Liver (tissue), 9 donors: ENCODE measurements around the gene NFIA. TPM values are rescaled to one million over a fixed set of nuclear protein-coding genes. Genes with fewer than 3 reads are reported as not detected.

Experiments
- DNase-seq: peaks from one replicate; pipeline ENCODE4 v3.0.0-alpha.2; 2017; ENCODE audit warnings: low spot score
- H3K27ac ChIP-seq, 2 donors: one replicate each; pipeline ENCODE4 v1.7.0; 2013; ENCODE audit warnings: inconsistent platforms in 2 of 2, low read length in 2 of 2, control low read depth in 1 of 2, low read depth in 1 of 2, mild to moderate bottlenecking in 1 of 2
- H3K27me3 ChIP-seq, 4 donors: one replicate each; pipeline versions ENCODE4 v1.6.1 to v1.7.0; 2013; ENCODE audit warnings: low read length in 3 of 4, inconsistent platforms in 1 of 4, mild to moderate bottlenecking in 1 of 4, moderate library complexity in 1 of 4; ENCODE audit not compliant: control insufficient read depth in 4 of 4, insufficient read depth in 4 of 4
- H3K36me3 ChIP-seq, 4 donors: one replicate each; pipeline versions ENCODE4 v1.6.1 to v1.7.0; 2013; ENCODE audit warnings: low read length in 3 of 4, mild to moderate bottlenecking in 3 of 4, low read depth in 1 of 4, moderate library complexity in 1 of 4; ENCODE audit not compliant: control insufficient read depth in 4 of 4, insufficient read depth in 3 of 4
- H3K4me1 ChIP-seq, 4 donors: one replicate each; pipeline versions ENCODE4 v1.6.1 to v1.7.0; 2013; ENCODE audit warnings: low read length in 3 of 4, mild to moderate bottlenecking in 3 of 4, moderate library complexity in 1 of 4; ENCODE audit not compliant: control insufficient read depth in 4 of 4, insufficient read depth in 4 of 4
- H3K4me3 ChIP-seq, 3 donors: one replicate each; pipeline versions ENCODE4 v1.6.1 to v1.7.0; 2013; ENCODE audit warnings: low read length in 3 of 3, control low read depth in 1 of 3, low read depth in 1 of 3, mild to moderate bottlenecking in 1 of 3
- H3K9ac ChIP-seq, 2 donors: one replicate each; pipeline ENCODE4 v1.7.0; 2013; ENCODE audit warnings: low read length in 2 of 2, mild to moderate bottlenecking in 2 of 2, moderate library complexity in 2 of 2, control low read depth in 1 of 2, low read depth in 1 of 2
- H3K9me3 ChIP-seq, 4 donors: one replicate each; pipeline versions ENCODE4 v1.6.1 to v1.7.0; 2013; ENCODE audit warnings: low read length in 3 of 4; ENCODE audit not compliant: control insufficient read depth in 4 of 4
- ATF3 ChIP-seq: IDR thresholded peaks from 2 replicates; pipeline ENCODE4 v1.6.1; 2016; ENCODE audit warnings: antibody characterized with exemption
- EGR1 ChIP-seq, 2 donors: IDR thresholded peaks; 2 replicates each; pipeline ENCODE4 v1.6.1; 2016 to 2018; ENCODE audit warnings: antibody characterized with exemption in 2 of 2, low read depth in 2 of 2
- FOXA1 ChIP-seq: IDR thresholded peaks from 2 replicates; pipeline ENCODE4 v1.6.1; 2016; ENCODE audit warnings: antibody characterized with exemption
- FOXA2 ChIP-seq: IDR thresholded peaks from 2 replicates; pipeline ENCODE4 v1.6.1; 2016; ENCODE audit warnings: antibody characterized with exemption
- GABPA ChIP-seq, 2 donors: IDR thresholded peaks in 1 of 2; conservative IDR thresholded peaks in 1 of 2; 2 replicates each; pipeline ENCODE4 v1.6.1; 2016; ENCODE audit warnings: antibody characterized with exemption in 2 of 2, mild to moderate bottlenecking in 1 of 2, moderate library complexity in 1 of 2
- HNF4A ChIP-seq, 2 donors: conservative IDR thresholded peaks; 2 replicates each; pipeline ENCODE4 v1.6.1; 2016; ENCODE audit warnings: antibody characterized with exemption in 2 of 2, mild to moderate bottlenecking in 2 of 2
- HNF4G ChIP-seq: IDR thresholded peaks from 2 replicates; pipeline ENCODE4 v1.6.1; 2016; ENCODE audit warnings: antibody characterized with exemption
- JUND ChIP-seq, 2 donors: IDR thresholded peaks; 2 replicates each; pipeline ENCODE4 v1.6.1; 2016; ENCODE audit warnings: antibody characterized with exemption in 2 of 2
- NR2F2 ChIP-seq: IDR thresholded peaks from 2 replicates; pipeline ENCODE4 v1.6.1; 2016; ENCODE audit warnings: antibody characterized with exemption
- RAD21 ChIP-seq, 2 donors: IDR thresholded peaks; 2 replicates each; pipeline ENCODE4 v1.6.1; 2016; ENCODE audit warnings: antibody characterized with exemption in 2 of 2, mild to moderate bottlenecking in 2 of 2
- REST ChIP-seq: IDR thresholded peaks from 2 replicates; pipeline ENCODE4 v1.6.1; 2016; ENCODE audit warnings: antibody characterized with exemption, mild to moderate bottlenecking
- RXRA ChIP-seq, 2 donors: IDR thresholded peaks; 2 replicates each; pipeline ENCODE4 v1.6.1; 2017 to 2018; ENCODE audit warnings: antibody characterized with exemption in 2 of 2, mild to moderate bottlenecking in 1 of 2
- SP1 ChIP-seq: IDR thresholded peaks from 2 replicates; pipeline ENCODE4 v1.6.1; 2018; ENCODE audit warnings: antibody characterized with exemption, mild to moderate bottlenecking
- TAF1 ChIP-seq: conservative IDR thresholded peaks from 2 replicates; pipeline ENCODE4 v1.6.1; 2016; ENCODE audit warnings: antibody characterized with exemption, mild to moderate bottlenecking
- YY1 ChIP-seq: IDR thresholded peaks from 2 replicates; pipeline ENCODE4 v1.6.1; 2016; ENCODE audit warnings: antibody characterized with exemption, mild to moderate bottlenecking
- ZBTB33 ChIP-seq: IDR thresholded peaks from 2 replicates; pipeline ENCODE4 v1.6.1; 2016; ENCODE audit warnings: antibody characterized with exemption
- WGBS: extraction: QIAGEN DNeasy Blood & Tissue Kit; methylation state at CpG from one replicate; pipeline ENCODE4 v1.1.7; 2013; 5-methylcytosine and 5-hydroxymethylcytosine counted together
- polyA plus RNA-seq, 2 donors: library from polyadenylated mRNA; stranded (reverse) in 1 of 2; unstranded in 1 of 2; fragments of 200-250 nt in 1 of 2; fragments of >200 nt in 1 of 2; fragmentation: Nextera tagmentation in 1 of 2; extraction: Ambion mirVana in 1 of 2; gene quantifications; one replicate each; pipeline versions ENCODE4 v1.2.1 to v1.2.3, GENCODE V29; 2013 to 2015
- total RNA-seq, 2 donors: library from RNA; depleted of rRNA; stranded (reverse); fragments of >200 nt; gene quantifications; one replicate each; pipeline ENCODE4 v1.2.3, GENCODE V29; 2014
- TF ChIP-seq, protein P1 (sequence below): IDR thresholded peaks from 2 replicates; pipeline ENCODE4 v1.6.1; 2016; ENCODE audit warnings: antibody characterized with exemption
- TF ChIP-seq, protein P2 (sequence below): fragments of 150-350 bp; IDR thresholded peaks from 2 replicates; pipeline ENCODE4 v1.5.1; 2017; ENCODE audit warnings: improper control_type of control experiment, low read depth, low read length; ENCODE audit not compliant: missing input control
- donor health status: healthy.
- donor health status: healthy.
- donor health status: healthy.
- donor health status: healthy.
- donor health status: healthy.

The NFIA gene
- total and polyA plus RNA-seq, 4 donors, result 6.8 to 53.7 (median 22.2) TPM

GRCh38 chr1:61204528-61204927 is 122.2 kb downstream of the NFIA start:
- WGBS, result 97% methylated on average over 1 of the region's 1 CpG
- Histone ChIP-seq H3K4me3 (no peak overlapping the region), H3K9ac (no peak overlapping the region)

DNA sequence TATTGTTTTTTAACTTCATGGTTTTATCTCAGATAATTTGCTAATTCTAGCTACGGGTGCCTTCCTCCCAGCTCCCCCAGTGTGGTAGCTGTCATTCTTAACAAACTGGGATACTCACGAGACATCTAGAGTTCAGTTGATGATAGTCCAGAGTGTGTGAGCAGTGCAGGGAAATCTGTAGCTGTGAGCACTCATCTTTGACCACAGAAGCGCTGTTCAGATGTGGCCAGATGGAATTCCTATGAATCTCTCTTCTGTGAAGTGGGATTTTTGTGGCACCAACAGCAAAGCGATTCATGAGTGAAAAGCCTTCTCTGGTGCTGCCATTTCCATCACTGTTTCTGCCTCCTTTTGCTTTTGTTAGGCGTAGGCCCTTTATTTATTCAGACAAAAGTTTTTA is 125.1 kb downstream of the NFIA start:
- DNase-seq, result no peak
- no peaks in the 10 kb centered on the region for H3K9me3 ChIP-seq
- H3K4me1 ChIP-seq, result peaks cover 3 to 19% (median 10%) of the 10 kb centered on the region in 4 donors
- H3K27me3 ChIP-seq, result no peaks in the 10 kb centered on the region
- no peak for TF ChIP-seq ZBTB33
- no peak for TF ChIP-seq RXRA (IDR thresholded peaks at IDR 0.05)
- no peak for TF ChIP-seq GABPA (IDR thresholded peaks at IDR 0.05 in 1 of 2, conservative IDR thresholded peaks at IDR 0.05 in 1 of 2)
- TF ChIP-seq, protein P1, sequence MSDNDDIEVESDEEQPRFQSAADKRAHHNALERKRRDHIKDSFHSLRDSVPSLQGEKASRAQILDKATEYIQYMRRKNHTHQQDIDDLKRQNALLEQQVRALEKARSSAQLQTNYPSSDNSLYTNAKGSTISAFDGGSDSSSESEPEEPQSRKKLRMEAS, result no peak
- TF ChIP-seq JUND (IDR thresholded peaks at IDR 0.05), result no peak
- TF ChIP-seq HNF4G, result no peak
- TF ChIP-seq ATF3, result no peak
- TF ChIP-seq SP1, result no peak
- TF ChIP-seq HNF4A (conservative IDR thresholded peaks at IDR 0.05), result no peak
- no peak for TF ChIP-seq FOXA1
- TF ChIP-seq EGR1 (IDR thresholded peaks at IDR 0.05; ENCODE audit: low read depth in 2 of 2), result no peak
- no peak for TF ChIP-seq REST
- TF ChIP-seq RAD21 (IDR thresholded peaks at IDR 0.05), result no peak
- no peak for TF ChIP-seq FOXA2
- no peak for TF ChIP-seq YY1
- TF ChIP-seq, protein P2, sequence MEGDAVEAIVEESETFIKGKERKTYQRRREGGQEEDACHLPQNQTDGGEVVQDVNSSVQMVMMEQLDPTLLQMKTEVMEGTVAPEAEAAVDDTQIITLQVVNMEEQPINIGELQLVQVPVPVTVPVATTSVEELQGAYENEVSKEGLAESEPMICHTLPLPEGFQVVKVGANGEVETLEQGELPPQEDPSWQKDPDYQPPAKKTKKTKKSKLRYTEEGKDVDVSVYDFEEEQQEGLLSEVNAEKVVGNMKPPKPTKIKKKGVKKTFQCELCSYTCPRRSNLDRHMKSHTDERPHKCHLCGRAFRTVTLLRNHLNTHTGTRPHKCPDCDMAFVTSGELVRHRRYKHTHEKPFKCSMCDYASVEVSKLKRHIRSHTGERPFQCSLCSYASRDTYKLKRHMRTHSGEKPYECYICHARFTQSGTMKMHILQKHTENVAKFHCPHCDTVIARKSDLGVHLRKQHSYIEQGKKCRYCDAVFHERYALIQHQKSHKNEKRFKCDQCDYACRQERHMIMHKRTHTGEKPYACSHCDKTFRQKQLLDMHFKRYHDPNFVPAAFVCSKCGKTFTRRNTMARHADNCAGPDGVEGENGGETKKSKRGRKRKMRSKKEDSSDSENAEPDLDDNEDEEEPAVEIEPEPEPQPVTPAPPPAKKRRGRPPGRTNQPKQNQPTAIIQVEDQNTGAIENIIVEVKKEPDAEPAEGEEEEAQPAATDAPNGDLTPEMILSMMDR, result no peak
- no peak for TF ChIP-seq NR2F2
- no peak for TF ChIP-seq TAF1
- 88% methylated on average over 5 of the region's 5 CpGs for WGBS
- H3K27ac ChIP-seq, result no peak overlapping the region
- no peak overlapping the region for H3K9ac ChIP-seq
- H3K4me3 ChIP-seq, result no peak overlapping the region
- H3K36me3 ChIP-seq, result no peaks in the 10 kb centered on the region

More at GRCh38 chr1:61204528-61204927, 122.2 kb downstream of the NFIA start:
- DNase-seq, result no peak
- TF ChIP-seq TAF1 (no peak), YY1 (no peak), NR2F2 (no peak)
- H3K27me3 ChIP-seq, result no peaks in the 10 kb centered on the region
- no peaks in the 10 kb centered on the region for H3K36me3 ChIP-seq
- H3K4me1 ChIP-seq, result peaks cover 3 to 27% (median 14%) of the 10 kb centered on the region in 4 donors
- no peaks in the 10 kb centered on the region for H3K9me3 ChIP-seq
- H3K27ac ChIP-seq, result no peak overlapping the region
